ENCODE results near the gene EBI3. TPM values are rescaled to one million over a fixed set of nuclear protein-coding genes. Genes with fewer than 3 reads are reported as not detected.

EBI3 gene
- total RNA-seq, 1 experiment from 2014 or later, result 1.4 TPM

GRCh38 chr19:4284176-4284958 is 55.0 kb downstream of the EBI3 start:
- Histone ChIP-seq H3K23me2 (ENCODE audit: insufficient read length, low read depth, low read length, poor library complexity, severe bottlenecking) (peaks cover 8% of the 10 kb centered on the region), H2AFZ (ENCODE audit: low read length) (peak overlapping the region; percentile 93), H4K20me1 (ENCODE audit: control insufficient read depth, insufficient read depth, insufficient read length) (no peaks in the 10 kb centered on the region), H3K18ac (ENCODE audit: insufficient read length, low read depth, low read length) (no peak overlapping the region), H3K14ac (ENCODE audit: insufficient read depth, low read length) (no peak overlapping the region), H2BK120ac (ENCODE audit: low read depth, low read length, poor library complexity, severe bottlenecking) (no peak overlapping the region), H4K8ac (replicated peaks; ENCODE audit: insufficient read length, low read depth, low read length) (no peak overlapping the region), H3K9ac (ENCODE audit: extremely low read depth, insufficient read length, low read length) (no peak overlapping the region), H3K79me1 (ENCODE audit: insufficient read depth, low read depth, low read length, poor library complexity, severe bottlenecking) (no peaks in the 10 kb centered on the region), H3K27me3 (ENCODE audit: insufficient read depth, low read length) (peaks cover 11% of the 10 kb centered on the region; the same call in 1 of the 2 replicates), H2BK20ac (ENCODE audit: low read depth, low read length, poor library complexity, severe bottlenecking) (no peak overlapping the region), H2BK15ac (ENCODE audit: low read depth, low read length) (no peak overlapping the region), H2BK5ac (ENCODE audit: insufficient read length, low read length) (no peak overlapping the region), H2BK12ac (ENCODE audit: insufficient read length, low read depth, low read length) (no peak overlapping the region), H2AK5ac (ENCODE audit: insufficient read length, low read length) (no peak overlapping the region), H3K56ac (ENCODE audit: insufficient read length, low read depth, low read length) (no peak overlapping the region), H4K5ac (ENCODE audit: insufficient read length, low read depth, low read length) (no peak overlapping the region), H3K4me2 (ENCODE audit: insufficient read depth, insufficient read length, low read length) (peak overlapping the region; percentile 63), H4K91ac (ENCODE audit: insufficient read length, low read depth, low read length) (no peak overlapping the region), H3K23ac (ENCODE audit: insufficient read length, low read depth, low read length) (no peak overlapping the region), H3K4me1 (ENCODE audit: insufficient read depth, low read length) (no peaks in the 10 kb centered on the region; the same call in 1 of the 2 replicates), H3K27ac (ENCODE audit: insufficient read length, low read depth, low read length) (no peak overlapping the region), H3T11ph (ENCODE audit: low read length) (no peak overlapping the region), H3K79me2 (ENCODE audit: insufficient read depth, low read length) (no peaks in the 10 kb centered on the region), H3K4ac (ENCODE audit: low read depth, low read length) (no peak overlapping the region), H3K9me3 (ENCODE audit: control insufficient read depth, low read depth, low read length) (no peaks in the 10 kb centered on the region)
- peak; percentile 94 for DNase-seq
- Mint-ChIP-seq H3K9me3 (no peaks in the 10 kb centered on the region; a peak in 2 of 5 replicates), H3K36me3 (ENCODE audit: insufficient read depth in 1 of 3, low read depth in 3 of 3) (peaks cover 0 to 1% (median 0%) of the 10 kb centered on the region in 3 experiments; a peak in 1 of 7 replicates), H3K27ac (no peak overlapping the region; a peak in 1 of 7 replicates), H3K27me3 (ENCODE audit: low read depth) (peaks cover 61% of the 10 kb centered on the region), H3K4me3 (peak overlapping the region; percentile 41 to 74), H3K4me1 (peaks cover 2 to 13% of the 10 kb centered on the region in 2 experiments)
- WGBS (ENCODE audit: extremely low coverage, insufficient read length, low lambda C conversion rate), result no CpG with 5 or more reads among the region's 20 CpGs
- no peak for TF ChIP-seq CTCF (conservative IDR thresholded peaks at IDR 0.05)
